Stimulated activated CD4-positive, alpha-beta T cell treated with anti-CD3 and anti-CD28 coated beads, Interleukin-2, amount 100 ng/mL, for 48 hours (primary cell): ENCODE measurements around the gene CD180.

Experiments used
- DNase-seq, 2 donors: peaks; one replicate each; pipeline ENCODE4 v3.0.0-alpha.2; 2020

The CD180 gene

DNA sequence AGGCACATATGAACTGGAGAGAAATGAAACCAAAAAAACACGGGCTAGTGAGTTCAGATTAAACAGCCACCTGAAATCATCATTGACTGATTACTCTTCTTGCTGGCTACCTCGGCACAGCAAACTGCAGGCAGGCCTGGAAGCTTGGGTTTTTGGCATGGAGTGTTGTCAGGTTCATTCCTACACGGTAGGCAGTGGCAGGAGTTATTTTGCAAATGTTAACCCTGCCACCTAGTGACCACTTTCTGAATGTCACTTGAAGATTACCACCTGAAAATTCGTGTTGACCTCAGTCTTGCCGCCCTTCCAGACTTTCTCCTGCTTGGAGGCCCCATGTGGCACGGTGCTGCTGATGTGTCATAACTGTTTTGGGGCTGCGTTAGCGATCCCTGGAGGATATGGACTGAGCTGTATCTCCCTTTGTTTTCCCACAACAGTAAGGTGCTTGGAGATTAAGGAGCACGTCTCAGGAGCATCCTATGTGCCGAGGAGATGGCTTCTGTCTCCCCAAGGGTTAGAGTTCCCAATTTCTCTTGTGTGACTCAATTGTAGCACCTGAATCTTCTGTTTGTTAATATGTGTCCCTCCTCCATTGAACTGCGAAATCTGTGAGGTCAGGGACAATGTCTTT is 12.7 kb upstream of the CD180 start:
- peak; percentile 63 to 69 for DNase-seq

DNA sequence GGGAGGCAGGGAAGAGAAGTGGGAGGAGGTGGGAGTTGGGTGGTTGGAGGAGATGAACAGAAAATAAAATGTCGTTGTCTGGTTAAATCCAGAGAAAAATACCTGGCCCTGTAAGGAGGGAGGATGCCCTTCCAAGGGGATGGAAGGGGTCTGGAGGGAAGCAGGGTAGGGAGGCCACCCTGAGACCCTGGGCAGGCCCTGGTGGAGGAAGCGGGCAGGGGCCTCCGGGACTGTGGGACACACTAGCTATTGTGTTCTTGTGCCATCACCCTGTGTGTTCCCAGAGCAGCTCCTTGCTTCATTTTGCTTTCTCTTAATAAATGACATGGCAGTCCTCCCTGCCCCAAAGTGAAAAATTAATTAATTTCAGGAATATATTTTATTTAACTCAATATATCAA is 11.8 kb upstream of the CD180 start:
- no peak for DNase-seq

DNA sequence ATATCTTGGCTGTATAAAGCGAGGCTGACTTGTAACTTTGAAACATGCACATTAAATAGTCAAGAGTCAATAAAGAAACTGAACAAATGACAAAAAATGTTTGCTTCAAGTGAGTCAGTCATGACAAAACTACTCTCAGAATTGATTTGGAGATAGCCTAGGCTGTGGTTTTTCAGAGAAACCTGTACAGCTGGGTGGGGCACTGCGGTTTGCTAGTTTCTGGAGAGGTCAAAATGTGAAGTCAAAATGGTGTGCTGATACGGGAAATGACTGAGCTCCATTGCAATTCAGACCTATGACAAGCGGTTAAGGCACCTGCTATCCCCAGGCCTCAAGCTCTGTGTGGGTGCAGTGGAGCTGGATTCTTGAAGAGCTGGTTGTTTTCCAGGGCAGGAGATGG is 10.3 kb upstream of the CD180 start:
- peak; percentile 59 to 77 for DNase-seq

GRCh38 chr5:67206461-67206860 is 9.9 kb upstream of the CD180 start:
- DNase-seq, result no peak

GRCh38 chr5:67205981-67206380 is 9.4 kb upstream of the CD180 start:
- no peak for DNase-seq

DNA sequence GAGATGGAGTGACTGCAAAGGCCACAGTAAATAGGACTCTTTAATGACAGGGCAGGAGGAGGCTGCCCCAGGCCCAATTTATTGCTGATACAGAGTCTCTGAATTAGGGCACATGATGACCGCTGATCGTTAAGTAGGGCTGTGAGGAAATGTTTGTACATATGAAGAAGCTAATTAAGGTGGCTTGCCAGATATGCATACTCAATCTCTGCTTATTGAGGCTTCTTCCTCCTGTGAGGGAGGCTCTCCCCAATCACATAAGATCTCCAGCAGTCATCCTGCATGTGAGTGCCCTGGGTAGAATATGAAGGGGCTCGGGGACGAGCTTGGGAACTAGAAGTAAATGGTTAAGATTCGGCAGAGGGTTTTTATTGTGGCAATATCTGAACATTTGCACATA is 8.2 kb upstream of the CD180 start:
- no peak for DNase-seq

DNA sequence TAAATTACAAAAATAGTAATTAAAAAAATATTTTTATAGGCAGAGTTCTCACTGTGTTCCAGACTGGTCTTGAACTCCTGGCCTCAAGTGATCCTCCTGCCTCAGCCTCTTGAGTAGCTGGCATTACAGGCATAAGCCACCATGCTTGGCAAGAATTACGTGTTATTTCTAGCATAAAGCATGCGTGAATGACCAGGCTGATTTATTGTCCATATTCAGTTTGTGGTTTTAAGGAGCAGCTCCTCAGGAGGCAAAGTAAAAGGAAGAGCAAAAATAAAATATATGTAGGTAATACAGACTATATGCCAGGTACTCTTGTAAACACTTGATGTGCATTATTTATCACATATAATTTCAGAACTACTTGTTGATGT is 7.1 kb upstream of the CD180 start:
- DNase-seq, result no peak

DNA sequence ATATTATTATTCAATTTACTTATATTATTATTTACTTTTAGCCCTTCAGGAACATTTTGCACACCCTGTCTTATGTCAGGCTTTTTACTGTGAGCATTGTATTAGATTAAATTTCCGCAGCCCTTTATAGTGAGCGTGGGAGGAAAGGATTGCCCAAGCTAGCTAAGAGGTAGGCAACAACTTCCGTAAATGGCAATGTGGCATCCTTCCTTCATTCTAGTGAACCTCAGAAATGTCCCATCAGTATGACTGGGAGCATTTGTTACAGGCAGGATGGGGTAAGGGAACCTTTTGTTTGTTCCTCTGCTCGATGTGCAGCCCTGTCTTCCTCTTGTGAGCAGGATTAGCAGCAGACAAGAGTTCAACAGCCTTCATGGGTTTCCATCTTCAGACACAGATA is 6.2 kb upstream of the CD180 start:
- DNase-seq, result no peak

GRCh38 chr5:67201897-67202549 is 5.4 kb upstream of the CD180 start:
- no peak for DNase-seq

- DNase-seq, result no peak
These were observed 4.4 kb upstream of the CD180 start for GRCh38 chr5:67200809-67201562.

- no peak for DNase-seq
These were observed 3.3 kb upstream of the CD180 start for GRCh38 chr5:67199859-67200258.

DNA sequence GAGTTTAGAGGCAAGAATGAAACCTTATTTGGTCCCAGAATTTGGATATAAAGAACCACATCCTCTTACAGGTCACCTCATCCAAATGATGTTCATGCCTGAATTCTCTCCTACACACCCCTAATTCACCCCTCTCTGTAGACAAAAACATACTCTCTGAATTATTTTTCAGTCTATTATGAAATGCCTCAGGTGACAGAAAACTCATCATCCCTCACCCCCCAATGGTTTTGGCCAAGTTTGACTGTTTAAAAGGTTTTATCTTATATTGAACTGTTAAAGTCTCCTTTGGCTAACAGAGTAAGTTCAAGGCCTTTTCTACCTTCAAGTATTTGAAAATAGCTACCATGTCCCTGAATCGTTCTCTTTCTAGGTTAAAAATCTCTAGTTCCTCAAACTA is 2.3 kb upstream of the CD180 start:
- no peak for DNase-seq

DNA sequence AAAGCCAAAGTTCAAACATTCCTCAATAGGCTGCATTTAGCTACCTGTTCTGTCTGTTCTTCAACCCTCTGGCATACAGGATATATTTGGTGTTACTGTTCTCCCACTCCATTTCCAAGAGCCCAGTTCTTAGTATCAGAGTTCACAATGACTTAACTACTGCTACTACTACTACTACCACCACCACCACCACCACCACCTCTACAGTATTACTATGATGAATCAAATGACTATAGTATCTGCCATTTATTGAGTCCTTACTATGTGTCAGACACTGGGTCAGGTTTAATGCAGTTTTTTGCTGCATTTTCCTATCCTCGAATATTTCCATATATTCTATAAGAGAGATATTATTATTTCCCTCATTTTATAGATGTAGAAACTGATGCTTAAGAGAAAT is 937 bp upstream of the CD180 start:
- DNase-seq, result no peak

- DNase-seq, result no peak
These were observed 958 bp downstream of the CD180 start for GRCh38 chr5:67195406-67196275.

DNA sequence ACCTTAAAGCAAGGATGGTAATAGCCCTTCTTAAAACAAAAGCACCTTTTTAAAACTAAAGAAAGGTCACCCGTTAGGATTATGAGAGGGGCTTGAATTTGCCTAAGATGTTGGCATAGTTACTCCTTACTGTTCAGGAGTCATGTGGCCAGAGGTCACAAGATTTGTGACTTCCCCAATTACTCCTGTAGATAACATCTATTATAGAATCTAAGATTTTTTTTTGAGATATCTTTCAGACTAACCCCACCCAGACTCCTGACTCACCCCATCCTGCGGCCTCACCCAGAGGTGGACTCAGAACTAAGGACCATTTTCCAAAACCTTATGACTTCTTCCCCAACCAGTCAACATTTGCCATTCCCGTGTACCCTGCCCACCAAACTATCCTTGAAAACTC is 2.4 kb downstream of the CD180 start:
- no peak for DNase-seq

GRCh38 chr5:67193439-67193807 is 3.2 kb downstream of the CD180 start:
- DNase-seq, result no peak

DNA sequence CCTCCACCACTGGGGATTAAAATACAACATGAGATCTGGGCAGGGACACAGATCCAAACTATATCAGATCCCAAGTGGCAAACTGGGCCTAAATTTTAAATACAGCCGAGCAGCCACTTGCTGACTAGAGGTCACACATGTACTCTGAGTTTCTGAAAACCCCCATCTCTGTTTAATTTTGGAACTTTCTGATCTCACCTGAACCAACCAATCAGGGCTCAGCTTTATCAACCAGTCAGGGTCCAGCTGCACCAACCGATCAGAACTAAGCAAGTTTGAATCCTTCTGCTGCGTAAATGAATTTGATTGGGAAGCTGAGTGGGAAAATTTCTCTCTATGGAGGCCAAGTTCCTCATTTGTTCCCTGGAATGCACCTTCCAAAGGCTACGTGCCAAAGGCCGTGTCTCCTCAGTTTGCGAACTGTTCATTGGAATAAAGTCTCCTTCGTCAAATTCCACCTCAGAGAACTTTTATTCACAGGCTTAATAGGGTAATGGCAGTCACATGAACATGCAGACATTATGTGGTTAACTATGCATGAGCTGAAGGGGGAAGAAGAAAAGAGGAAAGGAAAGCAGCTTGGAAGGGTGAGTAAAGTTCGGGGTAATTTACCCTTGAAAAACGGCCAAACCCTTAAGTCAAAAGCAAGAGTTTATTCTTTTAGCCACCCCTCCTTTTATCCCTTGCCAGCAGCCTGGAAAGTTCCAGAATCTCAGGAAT is 3.7 kb downstream of the CD180 start:
- no peak for DNase-seq

DNA sequence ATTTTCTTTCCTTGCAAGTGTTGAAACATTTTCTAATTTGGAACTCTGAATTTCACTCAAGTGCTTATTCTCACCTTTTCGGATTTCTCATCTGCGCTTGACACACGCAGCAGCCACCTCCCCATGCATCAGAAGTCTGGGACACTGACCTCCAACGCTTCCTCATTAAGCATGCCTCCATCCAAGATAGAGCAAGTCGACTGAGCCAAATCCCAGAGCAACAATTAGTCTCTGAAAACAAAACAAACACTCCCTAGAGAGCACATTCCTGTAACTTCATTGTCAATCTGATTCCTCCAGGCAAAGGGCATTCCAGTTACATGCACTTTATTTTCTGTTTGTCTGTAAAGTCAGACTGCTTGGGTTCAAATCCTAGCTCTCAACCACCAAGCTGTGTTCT is 5.7 kb downstream of the CD180 start:
- no peak for DNase-seq

DNA sequence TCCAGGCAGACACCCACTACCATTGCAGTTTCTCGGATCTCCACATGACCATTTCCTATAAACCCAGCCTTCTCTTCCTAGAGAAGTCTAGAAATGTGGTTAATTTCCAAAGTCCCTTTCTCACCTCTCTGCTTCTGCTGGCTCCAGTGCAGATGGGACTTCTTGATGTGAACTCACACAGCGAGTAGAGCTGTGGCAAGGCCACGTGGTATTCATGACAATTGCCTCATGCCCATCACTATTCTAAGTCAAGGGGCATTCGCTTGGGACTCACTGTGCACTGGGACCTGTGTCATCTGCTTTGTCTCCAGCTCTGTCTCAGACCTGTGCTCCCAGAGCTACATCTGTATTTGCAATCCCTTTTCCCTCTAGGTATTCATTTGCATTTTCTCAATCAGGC is 6.2 kb downstream of the CD180 start:
- DNase-seq, result no peak

- no peak for DNase-seq
These were observed 6.7 kb downstream of the CD180 start for GRCh38 chr5:67189931-67190330.

GRCh38 chr5:67189079-67189354 is 7.6 kb downstream of the CD180 start:
- DNase-seq, result no peak

- DNase-seq, result no peak
These were observed 8.1 kb downstream of the CD180 start for GRCh38 chr5:67188274-67189078.
